Hippocampal formation (tissue), 2 donors: Measurements from ENCODE around the gene SEMA7A.

Experiments
- DNase-seq, 2 donors: peaks; one replicate each; lab custom pipeline; 2025; lab: John Stamatoyannopoulos, UW

The SEMA7A gene

GRCh38 chr15:74387141-74387541 is 46.6 kb downstream of the SEMA7A start:
- no peak for DNase-seq

- DNase-seq: no peak
Observed at GRCh38 chr15:74386496-74387140, 47.1 kb downstream of the SEMA7A start.

GRCh38 chr15:74385733-74386132 is 48.0 kb downstream of the SEMA7A start:
- no peak for DNase-seq

GRCh38 chr15:74384881-74385643 is 48.7 kb downstream of the SEMA7A start:
- DNase-seq: no peak

GRCh38 chr15:74384566-74384880 is 49.2 kb downstream of the SEMA7A start:
- DNase-seq: no peak

- no peak for DNase-seq
Observed at GRCh38 chr15:74383695-74384565, 49.8 kb downstream of the SEMA7A start.

GRCh38 chr15:74383286-74383685 is 50.5 kb downstream of the SEMA7A start:
- no peak for DNase-seq

GRCh38 chr15:74382004-74382816 is 51.5 kb downstream of the SEMA7A start:
- DNase-seq: peak; percentile 75 to 86

GRCh38 chr15:74381481-74381880 is 52.3 kb downstream of the SEMA7A start:
- DNase-seq: no peak

GRCh38 chr15:74381190-74381453 is 52.6 kb downstream of the SEMA7A start:
- DNase-seq: no peak

- no peak for DNase-seq
Observed at GRCh38 chr15:74380361-74381189, 53.2 kb downstream of the SEMA7A start.

GRCh38 chr15:74378848-74379247 is 54.9 kb downstream of the SEMA7A start:
- no peak for DNase-seq

- DNase-seq: no peak
Observed at GRCh38 chr15:74377831-74378766, 55.7 kb downstream of the SEMA7A start.

GRCh38 chr15:74376825-74377581 is 56.8 kb downstream of the SEMA7A start:
- DNase-seq: no peak

GRCh38 chr15:74376226-74376625 is 57.5 kb downstream of the SEMA7A start:
- no peak for DNase-seq

- peak; percentile 54 to 62 for DNase-seq
Observed at GRCh38 chr15:74375303-74375693, 58.5 kb downstream of the SEMA7A start.

- DNase-seq: no peak
Observed at GRCh38 chr15:74374648-74375302, 59.0 kb downstream of the SEMA7A start.

- peak; percentile 76 to 85 for DNase-seq
Observed at GRCh38 chr15:74373731-74374647, 59.8 kb downstream of the SEMA7A start.
